ENCODE data around the gene LRAT. TPM values are rescaled to one million over a fixed set of nuclear protein-coding genes. Genes with fewer than 3 reads are reported as not detected.

The LRAT gene
- total RNA-seq, 1 experiment from 2014 or later = not detected

DNA sequence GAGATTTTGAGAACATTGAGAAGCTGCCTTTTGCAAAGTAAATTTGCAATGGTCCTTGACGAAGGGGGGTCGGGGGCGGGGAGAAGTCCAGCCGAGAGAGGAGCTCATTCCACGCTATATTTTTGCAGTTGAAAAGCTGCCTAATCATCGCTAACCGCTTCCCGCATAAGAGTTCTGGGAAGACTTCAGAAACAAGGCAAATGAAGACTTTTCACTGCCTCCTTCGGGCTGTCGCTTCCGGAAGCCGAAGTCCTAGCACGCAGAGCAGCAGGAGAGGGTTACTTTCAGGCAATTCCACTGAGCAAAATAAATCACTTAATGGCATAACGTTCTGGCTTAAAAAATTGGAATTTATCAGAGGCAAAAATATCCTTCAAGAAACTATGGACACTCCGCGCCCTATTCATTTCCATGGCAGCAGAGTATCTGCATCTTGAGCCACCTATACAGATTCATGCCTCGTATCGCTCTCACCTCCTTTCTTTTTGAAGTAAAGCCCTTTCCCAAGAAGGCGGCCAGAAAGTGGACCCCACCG, 2.6 kb upstream of the LRAT start:
- Histone ChIP-seq H3K27ac (ENCODE audit: low read length) (no peak overlapping the region), H3K4me3 (ENCODE audit: low read depth in 2 of 2, low read length in 2 of 2) (no peak overlapping the region), H3K4me1 (ENCODE audit: control insufficient read depth, insufficient read depth, low read length) (no peaks in the 10 kb centered on the region), H3K9me3 (ENCODE audit: control insufficient read depth, insufficient read depth, low read depth, low read length) (no peaks in the 10 kb centered on the region), H3K36me3 (ENCODE audit: control insufficient read depth, insufficient read depth, low read length) (no peaks in the 10 kb centered on the region), H3K27me3 (ENCODE audit: control insufficient read depth, insufficient read depth, low read length) (peaks cover 4% of the 10 kb centered on the region; the same call in 1 of the 2 replicates)
- in situ Hi-C loops (cut with HindIII; ENCODE audit: low pct_unique_long_range_greater_than_20kb, low sequenced_read_pairs) (no loop called here), intact Hi-C loops (cut with micrococcal nuclease; ENCODE audit: unreplicated experiment) (no loop called here)
- TF ChIP-seq CTCF (IDR thresholded peaks at IDR 0.05) (no peak), SIN3A (IDR thresholded peaks at IDR 0.05; ENCODE audit: borderline replicate concordance, insufficient read depth, low read depth, low read length) (no peak), POLR2AphosphoS5 (IDR thresholded peaks at IDR 0.05; ENCODE audit: low read depth, low read length) (no peak), TCF7L2 (IDR thresholded peaks at IDR 0.05; ENCODE audit: low read depth, low read length) (no peak)
- TF ChIP-seq, protein P1, sequence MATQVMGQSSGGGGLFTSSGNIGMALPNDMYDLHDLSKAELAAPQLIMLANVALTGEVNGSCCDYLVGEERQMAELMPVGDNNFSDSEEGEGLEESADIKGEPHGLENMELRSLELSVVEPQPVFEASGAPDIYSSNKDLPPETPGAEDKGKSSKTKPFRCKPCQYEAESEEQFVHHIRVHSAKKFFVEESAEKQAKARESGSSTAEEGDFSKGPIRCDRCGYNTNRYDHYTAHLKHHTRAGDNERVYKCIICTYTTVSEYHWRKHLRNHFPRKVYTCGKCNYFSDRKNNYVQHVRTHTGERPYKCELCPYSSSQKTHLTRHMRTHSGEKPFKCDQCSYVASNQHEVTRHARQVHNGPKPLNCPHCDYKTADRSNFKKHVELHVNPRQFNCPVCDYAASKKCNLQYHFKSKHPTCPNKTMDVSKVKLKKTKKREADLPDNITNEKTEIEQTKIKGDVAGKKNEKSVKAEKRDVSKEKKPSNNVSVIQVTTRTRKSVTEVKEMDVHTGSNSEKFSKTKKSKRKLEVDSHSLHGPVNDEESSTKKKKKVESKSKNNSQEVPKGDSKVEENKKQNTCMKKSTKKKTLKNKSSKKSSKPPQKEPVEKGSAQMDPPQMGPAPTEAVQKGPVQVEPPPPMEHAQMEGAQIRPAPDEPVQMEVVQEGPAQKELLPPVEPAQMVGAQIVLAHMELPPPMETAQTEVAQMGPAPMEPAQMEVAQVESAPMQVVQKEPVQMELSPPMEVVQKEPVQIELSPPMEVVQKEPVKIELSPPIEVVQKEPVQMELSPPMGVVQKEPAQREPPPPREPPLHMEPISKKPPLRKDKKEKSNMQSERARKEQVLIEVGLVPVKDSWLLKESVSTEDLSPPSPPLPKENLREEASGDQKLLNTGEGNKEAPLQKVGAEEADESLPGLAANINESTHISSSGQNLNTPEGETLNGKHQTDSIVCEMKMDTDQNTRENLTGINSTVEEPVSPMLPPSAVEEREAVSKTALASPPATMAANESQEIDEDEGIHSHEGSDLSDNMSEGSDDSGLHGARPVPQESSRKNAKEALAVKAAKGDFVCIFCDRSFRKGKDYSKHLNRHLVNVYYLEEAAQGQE (IDR thresholded peaks at IDR 0.05; ENCODE audit: insufficient read depth in 1 of 2, low read depth in 2 of 2, low read length in 1 of 2) = no peak
- ATAC-seq (no peak), DNase-seq (ENCODE audit: low read depth, low spot score) (no peak)
- BruUV-seq (replicated peaks) = no TSS peak
- ChIA-PET CTCF (no interaction called here), POLR2A (no interaction called here)

DNA sequence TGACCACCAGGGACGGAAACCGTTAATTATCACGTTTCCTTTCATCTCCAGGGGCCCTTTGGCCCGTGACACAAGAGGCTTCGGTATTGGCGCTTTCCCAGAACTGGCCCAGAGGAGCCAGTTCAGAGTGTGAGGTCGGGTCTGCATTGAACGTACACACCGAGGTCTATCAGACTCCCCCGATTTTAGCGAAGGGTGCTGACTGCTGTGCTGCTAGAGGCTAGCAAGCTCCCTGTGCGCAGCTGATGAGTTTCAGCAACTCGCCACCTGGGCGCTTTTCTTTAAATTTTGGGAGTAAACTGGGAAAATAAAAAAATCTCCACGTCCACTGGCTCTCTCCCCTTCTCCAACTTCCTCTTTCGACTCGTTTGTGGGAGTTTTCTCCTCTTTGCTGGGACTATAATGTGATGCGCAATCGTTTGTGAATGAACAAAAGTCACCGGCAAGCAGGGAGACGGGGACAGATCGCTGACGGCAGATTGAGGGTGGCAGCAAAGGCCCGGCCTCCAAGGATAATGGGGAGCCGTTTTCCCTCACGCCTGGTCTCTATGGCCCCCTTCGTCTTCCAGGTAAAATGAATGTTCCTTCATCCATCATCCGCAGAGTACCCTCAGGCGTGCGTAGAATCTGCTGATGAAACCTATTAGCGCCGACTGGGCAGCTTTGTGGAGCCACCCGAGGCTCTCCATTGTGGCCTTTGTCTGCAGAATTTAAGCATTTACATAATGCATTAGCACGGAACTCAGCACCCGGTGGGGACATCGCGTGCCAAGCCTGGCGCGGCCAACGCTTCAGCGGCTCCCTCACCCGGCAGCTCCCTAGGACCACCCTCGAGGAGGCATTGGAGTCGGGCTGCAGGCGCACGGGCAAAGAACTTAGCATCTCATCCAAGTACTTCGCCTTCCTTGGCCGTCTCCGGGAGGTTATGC, 1.6 kb upstream of the LRAT start:
- ATAC-seq (no peak), DNase-seq (ENCODE audit: low read depth, low spot score) (no peak)
- Histone ChIP-seq H3K9me3 (ENCODE audit: control insufficient read depth, insufficient read depth, low read depth, low read length) (no peaks in the 10 kb centered on the region), H3K4me3 (ENCODE audit: low read depth in 2 of 2, low read length in 2 of 2) (no peak overlapping the region), H3K27me3 (ENCODE audit: control insufficient read depth, insufficient read depth, low read length) (peaks cover 4% of the 10 kb centered on the region; the same call in 1 of the 2 replicates), H3K27ac (ENCODE audit: low read length) (no peak overlapping the region), H3K36me3 (ENCODE audit: control insufficient read depth, insufficient read depth, low read length) (no peaks in the 10 kb centered on the region), H3K4me1 (ENCODE audit: control insufficient read depth, insufficient read depth, low read length) (no peaks in the 10 kb centered on the region)
- intact Hi-C loops (cut with micrococcal nuclease; ENCODE audit: unreplicated experiment) = no loop called here
- in situ Hi-C loops (cut with HindIII; ENCODE audit: low pct_unique_long_range_greater_than_20kb, low sequenced_read_pairs) = no loop called here
- no TSS peak for BruUV-seq (replicated peaks)
- TF ChIP-seq, protein P1 (IDR thresholded peaks at IDR 0.05; ENCODE audit: insufficient read depth in 1 of 2, low read depth in 2 of 2, low read length in 1 of 2) = no peak
- no peak for TF ChIP-seq POLR2AphosphoS5 (IDR thresholded peaks at IDR 0.05; ENCODE audit: low read depth, low read length)
- TF ChIP-seq TCF7L2 (IDR thresholded peaks at IDR 0.05; ENCODE audit: low read depth, low read length) = no peak
- TF ChIP-seq CTCF (IDR thresholded peaks at IDR 0.05) = no peak
- TF ChIP-seq SIN3A (IDR thresholded peaks at IDR 0.05; ENCODE audit: borderline replicate concordance, insufficient read depth, low read depth, low read length) = no peak
- ChIA-PET CTCF (interaction anchor here (0.6 kb wide), 1 partner anchor 43 kb away, joined by 9 read pairs; no protein-coding TSS in a partner anchor), POLR2A (no interaction called here)
